PC-9 (cell line): ENCODE data around the gene HNRNPA2B1. TPM values are rescaled to one million over a fixed set of nuclear protein-coding genes. Genes with fewer than 3 reads are reported as not detected.
"Not testable (repeated sequence)": the region's sequence is repeated elsewhere in the genome, so short reads cannot be mapped to it uniquely, and the experiment has no call there.

Experiments used
- BruUV-seq: library from RNA; stranded (reverse); fragments of 400-500 nt; replicated peaks from 2 replicates; lab custom pipeline; 2021; lab: Mats Ljungman, UMichigan
- CTCF ChIA-PET: fragments of 300-600 bp; sonication (Branson Sonifier 250); formaldehyde crosslinking; loops from one replicate; lab custom pipeline; 2022; ENCODE audit warnings: antibody characterized with exemption; lab: Charles Lee
- POLR2A ChIA-PET: fragments of 300-600 bp; sonication (Branson Sonifier 250); formaldehyde crosslinking; loops from one replicate; lab custom pipeline; 2022; ENCODE audit warnings: antibody characterized with exemption; ENCODE audit not compliant: unreplicated experiment; lab: Charles Lee
- DNase-seq, 2 experiments: peaks; one replicate each; pipeline versions ENCODE4 v3.0.0 to v3.0.0-alpha.2; 2015 to 2022; ENCODE audit warnings: mixed read lengths in 1 of 2
- H2AFZ ChIP-seq: fragments of 200-600 bp; sonication (generic); 2 replicates; pipeline ENCODE4 v1.8.1; 2017; ENCODE audit warnings: antibody characterized with exemption
- H3F3A ChIP-seq: fragments of 200-600 bp; sonication (generic); 2 replicates; pipeline ENCODE4 v1.8.1; 2017; ENCODE audit warnings: antibody characterized with exemption, mild to moderate bottlenecking, low read depth; ENCODE audit not compliant: insufficient read depth
- H3K27ac ChIP-seq: fragments of 200-600 bp; sonication (generic); 2 replicates; pipeline ENCODE4 v1.6.1; 2016; ENCODE audit warnings: mixed run types
- H3K27me3 ChIP-seq: fragments of 200-600 bp; sonication (generic); 2 replicates; pipeline ENCODE4 v1.6.1; 2016; ENCODE audit warnings: low read depth, mixed run types; ENCODE audit not compliant: insufficient read depth
- H3K36me3 ChIP-seq: fragments of 200-600 bp; sonication (generic); 2 replicates; pipeline ENCODE4 v1.6.1; 2016; ENCODE audit warnings: low read depth, mixed run types
- H3K4me1 ChIP-seq: fragments of 200-600 bp; sonication (generic); replicated peaks from 2 replicates; pipeline ENCODE4 v1.6.1; 2016; ENCODE audit warnings: mixed run types; ENCODE audit not compliant: insufficient read depth
- H3K4me2 ChIP-seq: fragments of 200-600 bp; sonication (generic); 2 replicates; pipeline ENCODE4 v1.6.1; 2017; ENCODE audit warnings: mixed run types
- H3K4me3 ChIP-seq: fragments of 200-600 bp; sonication (generic); 2 replicates; pipeline ENCODE4 v1.6.1; 2016; ENCODE audit warnings: mixed run types
- H3K79me2 ChIP-seq: fragments of 200-600 bp; sonication (generic); 2 replicates; pipeline ENCODE4 v1.6.1; 2017; ENCODE audit warnings: low read depth, mixed run types
- H3K9me2 ChIP-seq: fragments of 200-600 bp; sonication (generic); 2 replicates; pipeline ENCODE4 v1.8.1; 2017; ENCODE audit warnings: mild to moderate bottlenecking; ENCODE audit not compliant: insufficient read depth
- H3K9me3 ChIP-seq: fragments of 200-600 bp; sonication (generic); 2 replicates; pipeline ENCODE4 v1.8.1; 2016; ENCODE audit warnings: low read depth; ENCODE audit not compliant: insufficient read depth
- H4K20me1 ChIP-seq: fragments of 200-600 bp; sonication (generic); 2 replicates; pipeline ENCODE4 v1.8.1; 2017; ENCODE audit not compliant: insufficient read depth
- EZH2 ChIP-seq: fragments of 200-600 bp; sonication (generic); IDR thresholded peaks from 2 replicates; pipeline ENCODE4 v1.8.0; 2017; ENCODE audit warnings: antibody characterized with exemption, low read depth
- intact Hi-C: fragments of 100-400 bp; cut with micrococcal nuclease; formaldehyde crosslinking; loops from one replicate; pipeline ENCODE4 v1.10.0; 2022; ENCODE audit not compliant: unreplicated experiment
- total RNA-seq: library from RNA; stranded (reverse); gene quantifications from 2 replicates; pipeline ENCODE4 v1.2.3, GENCODE V29; 2021
- TF ChIP-seq, protein P1 (sequence below): fragments of 200-600 bp; sonication (generic); conservative IDR thresholded peaks from 2 replicates; pipeline ENCODE4 v1.6.1; 2017; ENCODE audit warnings: mixed run types, antibody characterized with exemption, mild to moderate bottlenecking, moderate library complexity

HNRNPA2B1 gene
- total RNA-seq, 1 experiment from 2014 or later = 792 TPM

DNA sequence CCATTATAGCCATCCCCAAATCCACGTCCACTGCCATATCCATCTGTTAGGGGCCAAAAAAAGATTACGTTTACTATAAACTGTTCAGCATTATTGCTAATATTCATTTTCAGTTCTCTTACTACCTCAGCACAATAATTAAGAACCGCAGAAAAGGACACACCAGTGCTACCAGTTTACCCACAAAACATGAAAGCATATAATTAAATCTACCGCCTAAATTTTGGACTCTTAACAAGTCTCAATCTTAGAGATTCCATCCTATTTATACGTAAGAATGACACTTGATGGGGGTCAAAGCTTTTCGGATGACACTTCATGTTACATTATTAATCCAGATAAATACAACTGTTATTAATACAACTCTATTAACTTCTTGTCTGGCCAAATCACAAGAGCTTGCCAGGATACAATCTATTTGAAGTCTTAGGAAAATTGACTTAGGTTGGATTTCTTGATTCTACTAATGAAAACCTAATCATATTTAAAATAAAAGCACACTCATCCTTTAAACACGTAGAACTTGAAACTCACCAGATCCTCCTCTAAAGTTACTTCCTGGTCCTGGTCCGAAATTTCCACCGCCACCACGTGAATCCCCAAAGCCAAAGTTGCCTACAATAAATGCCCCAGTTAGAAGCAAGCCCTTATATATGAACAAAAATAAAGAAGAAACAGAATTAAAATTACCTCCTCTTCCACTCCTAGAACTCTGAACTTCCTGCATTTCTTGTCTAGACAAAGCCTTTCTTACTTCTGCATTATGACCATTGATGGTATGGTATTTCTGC is 4.5 kb downstream of the HNRNPA2B1 start:
- peaks cover 35% of the 10 kb centered on the region for H3K4me1 ChIP-seq
- H3K36me3 ChIP-seq = peaks cover 83% of the 10 kb centered on the region
- H2AFZ ChIP-seq = no peak overlapping the region
- H3K27ac ChIP-seq = peak overlapping the region; percentile 92
- TF ChIP-seq EZH2 = no peak
- TF ChIP-seq, protein P1, sequence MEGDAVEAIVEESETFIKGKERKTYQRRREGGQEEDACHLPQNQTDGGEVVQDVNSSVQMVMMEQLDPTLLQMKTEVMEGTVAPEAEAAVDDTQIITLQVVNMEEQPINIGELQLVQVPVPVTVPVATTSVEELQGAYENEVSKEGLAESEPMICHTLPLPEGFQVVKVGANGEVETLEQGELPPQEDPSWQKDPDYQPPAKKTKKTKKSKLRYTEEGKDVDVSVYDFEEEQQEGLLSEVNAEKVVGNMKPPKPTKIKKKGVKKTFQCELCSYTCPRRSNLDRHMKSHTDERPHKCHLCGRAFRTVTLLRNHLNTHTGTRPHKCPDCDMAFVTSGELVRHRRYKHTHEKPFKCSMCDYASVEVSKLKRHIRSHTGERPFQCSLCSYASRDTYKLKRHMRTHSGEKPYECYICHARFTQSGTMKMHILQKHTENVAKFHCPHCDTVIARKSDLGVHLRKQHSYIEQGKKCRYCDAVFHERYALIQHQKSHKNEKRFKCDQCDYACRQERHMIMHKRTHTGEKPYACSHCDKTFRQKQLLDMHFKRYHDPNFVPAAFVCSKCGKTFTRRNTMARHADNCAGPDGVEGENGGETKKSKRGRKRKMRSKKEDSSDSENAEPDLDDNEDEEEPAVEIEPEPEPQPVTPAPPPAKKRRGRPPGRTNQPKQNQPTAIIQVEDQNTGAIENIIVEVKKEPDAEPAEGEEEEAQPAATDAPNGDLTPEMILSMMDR = no peak
- H3F3A ChIP-seq = peaks cover 92% of the 10 kb centered on the region
- ChIA-PET CTCF (interaction anchor here (0.5 kb wide), 1 partner anchor 35 kb away, joined by 5 read pairs; no protein-coding TSS in a partner anchor), POLR2A (interaction anchor here (0.5 kb wide), 1 partner anchor 27 kb away, joined by 7 read pairs; no protein-coding TSS in a partner anchor)
- H3K27me3 ChIP-seq = no peaks in the 10 kb centered on the region
- intact Hi-C loops = loop anchor here (5.0 to 10.0 kb wide), 2 partner anchors 301 to 471 kb away; no protein-coding TSS in a partner anchor
- BruUV-seq = no TSS peak
- peaks cover 87% of the 10 kb centered on the region for H4K20me1 ChIP-seq
- no peaks in the 10 kb centered on the region for H3K9me2 ChIP-seq
- H3K4me3 ChIP-seq = peak overlapping the region; percentile 98
- no peak for DNase-seq
- H3K79me2 ChIP-seq = peaks cover 96% of the 10 kb centered on the region
- H3K4me2 ChIP-seq = peak overlapping the region; percentile 84
- H3K9me3 ChIP-seq = no peaks in the 10 kb centered on the region

DNA sequence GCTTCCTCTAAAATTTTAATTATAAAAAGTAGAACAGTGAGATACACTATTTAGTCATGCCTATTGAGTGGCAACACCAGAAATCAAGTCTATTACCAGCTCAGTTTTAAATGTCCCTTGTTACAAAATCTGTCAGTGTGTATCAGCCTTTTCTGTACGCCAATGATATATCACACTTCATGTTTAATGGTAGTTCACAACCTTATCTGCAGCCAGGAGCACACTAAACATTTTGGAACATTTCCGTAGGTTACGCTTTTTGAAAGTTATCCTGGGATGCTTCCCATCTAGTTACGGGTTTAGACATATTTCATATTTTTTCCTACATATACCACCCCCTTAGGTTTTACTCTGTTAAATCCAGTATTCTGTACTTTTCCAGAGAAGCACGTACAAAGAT is 5.4 kb downstream of the HNRNPA2B1 start:
- H3K4me2 ChIP-seq = 0 out of 2 replicates have a peak overlapping the region, but pooled peaks have one; percentile 3
- H3K9me2 ChIP-seq = no peaks in the 10 kb centered on the region
- no peak for TF ChIP-seq EZH2
- TF ChIP-seq, protein P1 = no peak
- ChIA-PET CTCF (interaction anchor here (0.6 to 0.7 kb wide), 5 partner anchors 12 to 966 kb away, joined by 3 to 12 read pairs (median 6); no protein-coding TSS in a partner anchor), POLR2A (interaction anchor here (0.5 to 0.7 kb wide), 5 partner anchors 12 to 1575 kb away, joined by 4 to 9 read pairs (median 5); no protein-coding TSS in a partner anchor)
- no TSS peak for BruUV-seq
- no peaks in the 10 kb centered on the region for H3K9me3 ChIP-seq
- intact Hi-C loops = loop anchor here (5.0 to 10.0 kb wide), 2 partner anchors 300 to 472 kb away; no protein-coding TSS in a partner anchor
- peaks cover 96% of the 10 kb centered on the region for H4K20me1 ChIP-seq
- H3F3A ChIP-seq = peaks cover 98% of the 10 kb centered on the region
- H3K4me3 ChIP-seq = no peak overlapping the region
- no peak overlapping the region for H2AFZ ChIP-seq
- H3K27me3 ChIP-seq = no peaks in the 10 kb centered on the region
- H3K4me1 ChIP-seq = peaks cover 35% of the 10 kb centered on the region
- peaks cover 100% of the 10 kb centered on the region for H3K79me2 ChIP-seq
- H3K36me3 ChIP-seq = peaks cover 92% of the 10 kb centered on the region
- no peak for DNase-seq
- 0 out of 2 replicates have a peak overlapping the region, but pooled peaks have one; percentile 92 for H3K27ac ChIP-seq

DNA sequence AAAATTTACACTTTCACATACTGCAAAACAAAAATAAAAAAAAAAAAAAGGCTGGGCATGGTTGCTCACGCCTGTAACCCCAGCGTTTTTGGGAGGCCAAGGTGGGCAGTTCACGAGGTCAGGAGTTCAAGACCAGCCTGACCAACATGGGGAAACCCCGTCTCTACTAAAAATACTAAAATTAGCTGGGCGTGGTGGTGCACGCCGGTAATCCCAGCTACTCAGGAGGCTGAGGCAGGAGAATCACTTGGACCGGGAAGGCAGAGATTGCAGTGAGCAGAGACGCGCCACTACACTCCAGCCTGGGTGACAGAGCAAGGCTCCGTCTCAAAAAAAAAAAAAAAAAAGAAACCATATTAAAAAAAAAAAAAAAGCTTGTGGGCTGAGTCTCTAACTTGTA is 5.8 kb downstream of the HNRNPA2B1 start:
- POLR2A ChIA-PET = interaction anchor here (0.5 to 0.7 kb wide), 5 partner anchors 11 to 1575 kb away, joined by 4 to 9 read pairs (median 5); no protein-coding TSS in a partner anchor
- Histone ChIP-seq H3K4me1 (peaks cover 36% of the 10 kb centered on the region), H4K20me1 (peaks cover 99% of the 10 kb centered on the region), H3K79me2 (peaks cover 98% of the 10 kb centered on the region), H3K36me3 (peaks cover 94% of the 10 kb centered on the region), H3F3A (peaks cover 98% of the 10 kb centered on the region), H3K27ac (peak overlapping the region; percentile 51; the same call in 1 of the 2 replicates)
- DNase-seq, BruUV-seq, H3K9me3 ChIP-seq, H3K4me3 ChIP-seq, H3K9me2 ChIP-seq, H3K4me2 ChIP-seq, H2AFZ ChIP-seq, H3K27me3 ChIP-seq: not testable (repeated sequence)
- intact Hi-C loops = loop anchor here (5.0 to 10.0 kb wide), 2 partner anchors 300 to 473 kb away; no protein-coding TSS in a partner anchor
- CTCF ChIA-PET = interaction anchor here (0.6 to 0.7 kb wide), 6 partner anchors 12 to 966 kb away, joined by 3 to 12 read pairs (median 6); no protein-coding TSS in a partner anchor
